ENCODE results near the gene ADORA1. TPM values are rescaled to one million over a fixed set of nuclear protein-coding genes. Genes with fewer than 3 reads are reported as not detected.

The ADORA1 gene
- total RNA-seq, 2 donors from 2014 or later, result 0.27 to 47.3 TPM

- H3K36me3 ChIP-seq, result no peaks in the 10 kb centered on the region
- no peak for DNase-seq (ENCODE audit: low spot score)
- H3K9me3 ChIP-seq, result no peaks in the 10 kb centered on the region
- H3K27me3 ChIP-seq (replicated peaks; ENCODE audit: insufficient read depth), result no peaks in the 10 kb centered on the region
- H3K4me1 ChIP-seq (replicated peaks), result no peaks in the 10 kb centered on the region
- no peak overlapping the region for H3K27ac ChIP-seq
- H3K4me3 ChIP-seq, result no peak overlapping the region
- intact Hi-C loops (cut with DNase I), result no loop called here
- TF ChIP-seq POLR2A (IDR thresholded peaks at IDR 0.05) (no peak), POLR2AphosphoS5 (IDR thresholded peaks at IDR 0.05) (no peak), CTCF (IDR thresholded peaks at IDR 0.05) (no peak)
- 78% methylated on average over 10 of the region's 10 CpGs for WGBS
Observed at GRCh38 chr1:203201516-203202205, 74.1 kb downstream of the ADORA1 start.

GRCh38 chr1:203202431-203203245 is 75.1 kb downstream of the ADORA1 start:
- intact Hi-C loops (cut with DNase I), result no loop called here
- H3K36me3 ChIP-seq, result no peaks in the 10 kb centered on the region
- H3K27ac ChIP-seq, result peak overlapping the region in 1 of 2 donors; percentile 39
- no peak for DNase-seq (ENCODE audit: low spot score)
- no peak for TF ChIP-seq CTCF (IDR thresholded peaks at IDR 0.05)
- no peak for TF ChIP-seq POLR2AphosphoS5 (IDR thresholded peaks at IDR 0.05)
- no peak for TF ChIP-seq POLR2A (IDR thresholded peaks at IDR 0.05)
- WGBS, result 80% methylated on average over 15 of the region's 15 CpGs
- H3K9me3 ChIP-seq, result no peaks in the 10 kb centered on the region
- H3K4me1 ChIP-seq (replicated peaks), result no peaks in the 10 kb centered on the region
- no peak overlapping the region for H3K4me3 ChIP-seq
- H3K27me3 ChIP-seq (replicated peaks; ENCODE audit: insufficient read depth), result no peaks in the 10 kb centered on the region

- WGBS, result 83% methylated on average over 2 of the region's 2 CpGs
- H3K27ac ChIP-seq, result no peak overlapping the region
Observed at GRCh38 chr1:203204756-203205155, 77.2 kb downstream of the ADORA1 start.

GRCh38 chr1:203206129-203206687 is 78.7 kb downstream of the ADORA1 start:
- 76% methylated on average over 5 of the region's 5 CpGs for WGBS
- DNase-seq (ENCODE audit: low spot score), result no peak
- Histone ChIP-seq H3K36me3 (no peaks in the 10 kb centered on the region), H3K27ac (no peak overlapping the region), H3K9me3 (no peaks in the 10 kb centered on the region), H3K4me1 (replicated peaks) (no peaks in the 10 kb centered on the region), H3K4me3 (no peak overlapping the region), H3K27me3 (replicated peaks; ENCODE audit: insufficient read depth) (no peaks in the 10 kb centered on the region)
- no peak for TF ChIP-seq POLR2AphosphoS5 (IDR thresholded peaks at IDR 0.05)
- TF ChIP-seq CTCF (IDR thresholded peaks at IDR 0.05), result no peak
- no peak for TF ChIP-seq POLR2A (IDR thresholded peaks at IDR 0.05)
- intact Hi-C loops (cut with DNase I), result no loop called here

More at GRCh38 chr1:203204756-203205155, 77.2 kb downstream of the ADORA1 start:
- intact Hi-C loops (cut with DNase I), result no loop called here
- Histone ChIP-seq H3K9me3 (no peaks in the 10 kb centered on the region), H3K4me3 (no peak overlapping the region), H3K4me1 (replicated peaks) (no peaks in the 10 kb centered on the region), H3K36me3 (no peaks in the 10 kb centered on the region), H3K27me3 (replicated peaks; ENCODE audit: insufficient read depth) (no peaks in the 10 kb centered on the region)
- DNase-seq (ENCODE audit: low spot score), result no peak
- TF ChIP-seq POLR2A (IDR thresholded peaks at IDR 0.05) (no peak), POLR2AphosphoS5 (IDR thresholded peaks at IDR 0.05) (no peak), CTCF (IDR thresholded peaks at IDR 0.05) (no peak)

Measured in prostate gland (tissue), 2 donors.